ENCODE data around the gene CDK16. TPM values are rescaled to one million over a fixed set of nuclear protein-coding genes. Genes with fewer than 3 reads are reported as not detected.

The CDK16 gene
- total and polyA plus RNA-seq, 2 of the 13 experiments (the other 11 are each of a cell fraction or from before 2014, with no cell fraction given), result 64.5 to 225 TPM

DNA sequence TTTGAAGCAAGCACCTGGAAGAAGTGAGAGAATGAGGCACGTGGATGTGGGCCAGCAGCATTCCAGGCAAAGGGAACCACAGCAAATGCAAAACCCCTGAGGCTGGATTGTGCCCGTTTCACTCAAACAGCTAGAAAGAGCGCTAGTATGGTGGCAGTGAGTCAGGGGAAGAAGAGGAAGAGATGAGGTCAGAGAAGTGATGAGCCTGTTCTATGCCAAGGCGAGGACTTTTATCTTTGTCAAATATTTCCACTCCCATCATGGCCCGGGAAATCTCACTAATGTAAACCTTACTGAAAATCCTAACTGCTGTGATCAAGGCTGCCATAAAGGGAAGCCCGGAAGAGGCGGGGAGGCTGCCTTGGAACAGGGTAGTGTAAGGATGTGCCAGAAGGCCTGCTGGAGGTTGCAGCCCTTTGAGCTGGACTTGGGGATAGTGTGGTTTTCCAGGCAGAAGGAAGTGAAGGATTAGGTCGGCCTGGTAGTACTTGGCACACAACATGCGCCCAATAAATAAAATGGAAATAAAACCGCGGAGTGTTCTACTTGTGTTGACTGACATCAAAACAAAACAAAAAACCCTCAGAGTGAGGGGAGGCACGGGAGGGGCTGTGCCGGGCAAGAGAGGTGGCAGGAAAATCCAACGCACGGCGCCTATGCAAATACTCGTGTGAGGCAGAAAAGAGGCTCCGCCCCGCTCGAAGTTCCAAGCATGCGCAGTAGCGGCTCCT lies 1.2 kb upstream of the CDK16 start (continued):
- TF ChIP-seq, protein P1, sequence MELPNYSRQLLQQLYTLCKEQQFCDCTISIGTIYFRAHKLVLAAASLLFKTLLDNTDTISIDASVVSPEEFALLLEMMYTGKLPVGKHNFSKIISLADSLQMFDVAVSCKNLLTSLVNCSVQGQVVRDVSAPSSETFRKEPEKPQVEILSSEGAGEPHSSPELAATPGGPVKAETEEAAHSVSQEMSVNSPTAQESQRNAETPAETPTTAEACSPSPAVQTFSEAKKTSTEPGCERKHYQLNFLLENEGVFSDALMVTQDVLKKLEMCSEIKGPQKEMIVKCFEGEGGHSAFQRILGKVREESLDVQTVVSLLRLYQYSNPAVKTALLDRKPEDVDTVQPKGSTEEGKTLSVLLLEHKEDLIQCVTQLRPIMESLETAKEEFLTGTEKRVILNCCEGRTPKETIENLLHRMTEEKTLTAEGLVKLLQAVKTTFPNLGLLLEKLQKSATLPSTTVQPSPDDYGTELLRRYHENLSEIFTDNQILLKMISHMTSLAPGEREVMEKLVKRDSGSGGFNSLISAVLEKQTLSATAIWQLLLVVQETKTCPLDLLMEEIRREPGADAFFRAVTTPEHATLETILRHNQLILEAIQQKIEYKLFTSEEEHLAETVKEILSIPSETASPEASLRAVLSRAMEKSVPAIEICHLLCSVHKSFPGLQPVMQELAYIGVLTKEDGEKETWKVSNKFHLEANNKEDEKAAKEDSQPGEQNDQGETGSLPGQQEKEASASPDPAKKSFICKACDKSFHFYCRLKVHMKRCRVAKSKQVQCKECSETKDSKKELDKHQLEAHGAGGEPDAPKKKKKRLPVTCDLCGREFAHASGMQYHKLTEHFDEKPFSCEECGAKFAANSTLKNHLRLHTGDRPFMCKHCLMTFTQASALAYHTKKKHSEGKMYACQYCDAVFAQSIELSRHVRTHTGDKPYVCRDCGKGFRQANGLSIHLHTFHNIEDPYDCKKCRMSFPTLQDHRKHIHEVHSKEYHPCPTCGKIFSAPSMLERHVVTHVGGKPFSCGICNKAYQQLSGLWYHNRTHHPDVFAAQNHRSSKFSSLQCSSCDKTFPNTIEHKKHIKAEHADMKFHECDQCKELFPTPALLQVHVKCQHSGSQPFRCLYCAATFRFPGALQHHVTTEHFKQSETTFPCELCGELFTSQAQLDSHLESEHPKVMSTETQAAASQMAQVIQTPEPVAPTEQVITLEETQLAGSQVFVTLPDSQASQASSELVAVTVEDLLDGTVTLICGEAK (IDR thresholded peaks at IDR 0.05), result no peak
- TF ChIP-seq, protein P1 (CRISPR knock-in tag; IDR thresholded peaks at IDR 0.05), result 0 out of 2 replicates have a peak, but pooled peaks have one; percentile 6
- TF ChIP-seq ATF7-NPFF (CRISPR knock-in tag; IDR thresholded peaks at IDR 0.05; ENCODE audit: low read depth), result no peak
- peak; percentile 61 for TF ChIP-seq ZNF7 (CRISPR knock-in tag; IDR thresholded peaks at IDR 0.05)
- no peak for TF ChIP-seq NFKBIZ (CRISPR knock-in tag; IDR thresholded peaks at IDR 0.05)
- TF ChIP-seq HES4 (CRISPR knock-in tag; IDR thresholded peaks at IDR 0.05; ENCODE audit: borderline replicate concordance), result no peak
- TF ChIP-seq POLR2AphosphoS2 (IDR thresholded peaks at IDR 0.05; ENCODE audit: low read depth, low read length), result no peak
- no peak for TF ChIP-seq FOXM1 (CRISPR knock-in tag; IDR thresholded peaks at IDR 0.05)
- no peak for TF ChIP-seq STAG1 (CRISPR knock-in tag; IDR thresholded peaks at IDR 0.05)
- no peak for TF ChIP-seq MAZ (IDR thresholded peaks at IDR 0.05; ENCODE audit: borderline replicate concordance, low read depth, low read length)
- TF ChIP-seq MAZ (CRISPR knock-in tag; IDR thresholded peaks at IDR 0.05; ENCODE audit: low read depth), result no peak
- no peak for TF ChIP-seq SP4 (CRISPR knock-in tag; IDR thresholded peaks at IDR 0.05)
- peak; percentile 14; the same call in 1 of the 2 replicates for TF ChIP-seq HOXA3 (CRISPR knock-in tag; IDR thresholded peaks at IDR 0.05)
- no peak for TF ChIP-seq JUN (CRISPR knock-in tag; IDR thresholded peaks at IDR 0.05)
- peak; percentile 73; the same call in 1 of the 2 replicates for TF ChIP-seq SNAPC2 (CRISPR knock-in tag; IDR thresholded peaks at IDR 0.05)
- TF ChIP-seq AGO2 (optimal IDR thresholded peaks at IDR 0.05; ENCODE audit: low read depth, low read length), result peak; percentile 62
- TF ChIP-seq RARA (CRISPR knock-in tag; IDR thresholded peaks at IDR 0.05), result no peak
- peak; percentile 65; the same call in 1 of the 2 replicates for TF ChIP-seq POLR2G (IDR thresholded peaks at IDR 0.05; ENCODE audit: low read depth, low read length)

Data from HepG2 (cell line).